OCI-LY1 (cell line): ENCODE data around the gene DIP2C.

Experiments used
- H2AFZ ChIP-seq: fragments of 200-600 bp; sonication (generic), shearing (Covaris generic); 2 replicates; pipeline ENCODE4 v1.6.0; 2014; ENCODE audit warnings: antibody characterized with exemption, mild to moderate bottlenecking, low read length
- H3F3A ChIP-seq: fragments of 200-600 bp; sonication (generic), shearing (Covaris generic); 2 replicates; pipeline ENCODE4 v1.6.0; 2014; ENCODE audit warnings: mild to moderate bottlenecking, antibody characterized with exemption, low read length, moderate library complexity; ENCODE audit not compliant: insufficient read depth
- H3K27ac ChIP-seq: fragments of 200-600 bp; sonication (generic); 2 replicates; pipeline ENCODE4 v1.5.1; 2014; ENCODE audit warnings: low read length, mixed run types, mild to moderate bottlenecking, low read depth; ENCODE audit not compliant: poor library complexity, severe bottlenecking
- H3K27me3 ChIP-seq: fragments of 200-600 bp; sonication (generic); 2 replicates; pipeline ENCODE4 v1.6.0; 2014; ENCODE audit warnings: antibody characterized with exemption, mild to moderate bottlenecking, low read length, moderate library complexity; ENCODE audit not compliant: insufficient read depth
- H3K36me3 ChIP-seq: fragments of 200-600 bp; sonication (generic); 2 replicates; pipeline ENCODE4 v1.6.1; 2014; ENCODE audit warnings: mild to moderate bottlenecking, antibody characterized with exemption, low read length, moderate library complexity, mixed read lengths; ENCODE audit not compliant: insufficient read depth
- H3K4me1 ChIP-seq: fragments of 200-600 bp; sonication (generic); 2 replicates; pipeline ENCODE4 v1.5.1; 2014; ENCODE audit warnings: mild to moderate bottlenecking, low read length, moderate library complexity; ENCODE audit not compliant: insufficient read depth, severe bottlenecking
- H3K4me2 ChIP-seq: fragments of 200-600 bp; sonication (generic), shearing (Covaris generic); 2 replicates; pipeline ENCODE4 v1.6.1; 2014; ENCODE audit warnings: low read length
- H3K4me3 ChIP-seq: fragments of 200-600 bp; sonication (generic); 2 replicates; pipeline ENCODE4 v1.5.1; 2014; ENCODE audit warnings: low read length, low read depth, mild to moderate bottlenecking, mixed read lengths; ENCODE audit not compliant: poor library complexity, severe bottlenecking
- H3K79me2 ChIP-seq: fragments of 200-600 bp; shearing (Covaris generic); 2 replicates; pipeline ENCODE4 v1.6.1; 2016; ENCODE audit warnings: mixed run types, low read length, mixed read lengths; ENCODE audit not compliant: insufficient read depth
- H3K9ac ChIP-seq: fragments of 200-600 bp; sonication (generic), shearing (Covaris generic); 2 replicates; pipeline ENCODE4 v1.6.1; 2014; ENCODE audit warnings: mild to moderate bottlenecking, low read length, mixed read lengths
- H3K9me2 ChIP-seq: fragments of 200-600 bp; sonication (generic), shearing (Covaris generic); 2 replicates; pipeline ENCODE4 v1.6.1; 2014; ENCODE audit warnings: low read depth, mild to moderate bottlenecking, low read length, mixed read lengths
- H3K9me3 ChIP-seq: fragments of 200-600 bp; shearing (Covaris generic); 2 replicates; pipeline ENCODE4 v1.6.1; 2014; ENCODE audit warnings: low read length, mixed read lengths
- H4K20me1 ChIP-seq: fragments of 200-600 bp; sonication (generic), shearing (Covaris generic); 2 replicates; pipeline ENCODE4 v1.6.0; 2016; ENCODE audit warnings: mild to moderate bottlenecking, low read length; ENCODE audit not compliant: insufficient read depth
- EZH2 ChIP-seq: fragments of 200-600 bp; sonication (generic), shearing (Covaris generic); IDR thresholded peaks from 2 replicates; pipeline ENCODE4 v1.8.0; 2017; ENCODE audit warnings: borderline replicate concordance, mixed run types, mild to moderate bottlenecking, antibody characterized with exemption, low read length, moderate library complexity, mixed read lengths
- TF ChIP-seq, protein P1 (sequence below): fragments of 200-600 bp; sonication (generic), shearing (Covaris generic); IDR thresholded peaks from 2 replicates; pipeline ENCODE4 v1.5.1; 2017; ENCODE audit warnings: mild to moderate bottlenecking, antibody characterized with exemption, low read length, moderate library complexity, mixed read lengths

The DIP2C gene

GRCh38 chr10:673492-673891 lies 16.0 kb downstream of the DIP2C start:
- H3K27ac ChIP-seq, result no peak overlapping the region
- H3K9me2 ChIP-seq, result no peaks in the 10 kb centered on the region
- H3K4me3 ChIP-seq, result no peak overlapping the region
- H3K9me3 ChIP-seq, result no peaks in the 10 kb centered on the region
- TF ChIP-seq EZH2, result no peak
- TF ChIP-seq, protein P1, sequence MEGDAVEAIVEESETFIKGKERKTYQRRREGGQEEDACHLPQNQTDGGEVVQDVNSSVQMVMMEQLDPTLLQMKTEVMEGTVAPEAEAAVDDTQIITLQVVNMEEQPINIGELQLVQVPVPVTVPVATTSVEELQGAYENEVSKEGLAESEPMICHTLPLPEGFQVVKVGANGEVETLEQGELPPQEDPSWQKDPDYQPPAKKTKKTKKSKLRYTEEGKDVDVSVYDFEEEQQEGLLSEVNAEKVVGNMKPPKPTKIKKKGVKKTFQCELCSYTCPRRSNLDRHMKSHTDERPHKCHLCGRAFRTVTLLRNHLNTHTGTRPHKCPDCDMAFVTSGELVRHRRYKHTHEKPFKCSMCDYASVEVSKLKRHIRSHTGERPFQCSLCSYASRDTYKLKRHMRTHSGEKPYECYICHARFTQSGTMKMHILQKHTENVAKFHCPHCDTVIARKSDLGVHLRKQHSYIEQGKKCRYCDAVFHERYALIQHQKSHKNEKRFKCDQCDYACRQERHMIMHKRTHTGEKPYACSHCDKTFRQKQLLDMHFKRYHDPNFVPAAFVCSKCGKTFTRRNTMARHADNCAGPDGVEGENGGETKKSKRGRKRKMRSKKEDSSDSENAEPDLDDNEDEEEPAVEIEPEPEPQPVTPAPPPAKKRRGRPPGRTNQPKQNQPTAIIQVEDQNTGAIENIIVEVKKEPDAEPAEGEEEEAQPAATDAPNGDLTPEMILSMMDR, result no peak
- no peaks in the 10 kb centered on the region for H3K4me1 ChIP-seq
- no peaks in the 10 kb centered on the region for H4K20me1 ChIP-seq
- H3K4me2 ChIP-seq, result no peak overlapping the region
- H2AFZ ChIP-seq, result no peak overlapping the region
- 0 out of 2 replicates have a peak, but pooled peaks cover 3% of the 10 kb centered on the region for H3K27me3 ChIP-seq
- no peak overlapping the region for H3K9ac ChIP-seq
- H3K36me3 ChIP-seq, result no peaks in the 10 kb centered on the region
- H3K79me2 ChIP-seq, result no peaks in the 10 kb centered on the region
- peaks cover 5% of the 10 kb centered on the region for H3F3A ChIP-seq

DNA sequence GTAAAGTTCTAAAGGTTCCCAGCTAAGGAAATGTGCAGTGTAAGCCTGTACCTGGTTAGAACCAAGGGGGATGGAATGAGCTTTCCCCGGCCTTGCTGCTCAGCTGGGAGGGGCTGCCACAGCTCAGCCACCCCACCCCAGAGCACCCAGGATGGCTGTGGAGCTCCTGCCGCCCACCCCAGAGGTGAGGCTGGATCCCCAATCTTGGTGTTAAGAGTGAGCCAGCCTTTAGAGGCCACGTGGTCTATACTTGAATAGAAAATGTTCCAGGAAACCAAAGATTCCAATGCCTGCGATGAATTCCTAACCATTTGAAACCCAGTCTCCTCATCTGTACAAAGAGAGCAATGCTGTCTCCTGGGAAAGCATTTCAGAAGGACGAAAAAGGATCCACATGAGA lies 16.5 kb downstream of the DIP2C start:
- Histone ChIP-seq H3K9me3 (no peaks in the 10 kb centered on the region), H2AFZ (no peak overlapping the region), H4K20me1 (no peaks in the 10 kb centered on the region), H3K36me3 (no peaks in the 10 kb centered on the region), H3K9ac (no peak overlapping the region), H3K79me2 (no peaks in the 10 kb centered on the region), H3F3A (peaks cover 5% of the 10 kb centered on the region), H3K4me3 (no peak overlapping the region), H3K9me2 (no peaks in the 10 kb centered on the region), H3K27ac (no peak overlapping the region), H3K4me1 (no peaks in the 10 kb centered on the region), H3K27me3 (0 out of 2 replicates have a peak, but pooled peaks cover 3% of the 10 kb centered on the region), H3K4me2 (no peak overlapping the region)
- TF ChIP-seq, protein P1, result no peak
- no peak for TF ChIP-seq EZH2

GRCh38 chr10:672203-672602 lies 17.3 kb downstream of the DIP2C start:
- Histone ChIP-seq H3K27ac (no peak overlapping the region), H3K9ac (no peak overlapping the region), H3K27me3 (0 out of 2 replicates have a peak, but pooled peaks cover 3% of the 10 kb centered on the region), H3K79me2 (no peaks in the 10 kb centered on the region), H3K9me2 (no peaks in the 10 kb centered on the region), H3K4me1 (no peaks in the 10 kb centered on the region), H3K4me3 (no peak overlapping the region), H3K4me2 (no peak overlapping the region), H3K9me3 (0 out of 2 replicates have a peak, but pooled peaks cover 3% of the 10 kb centered on the region), H2AFZ (no peak overlapping the region), H3F3A (peaks cover 5% of the 10 kb centered on the region), H3K36me3 (no peaks in the 10 kb centered on the region), H4K20me1 (no peaks in the 10 kb centered on the region)
- TF ChIP-seq, protein P1, result no peak
- TF ChIP-seq EZH2, result no peak
